Measurements from ENCODE around the gene PRKX. TPM values are rescaled to one million over a fixed set of nuclear protein-coding genes. Genes with fewer than 3 reads are reported as not detected.
"Not testable (repeated sequence)": the region's sequence is repeated elsewhere in the genome, so short reads cannot be mapped to it uniquely, and the experiment has no call there.

Gene PRKX
- total RNA-seq, 1 donor from 2014 or later, result 58.8 TPM

GRCh38 chrX:3648084-3648483 lies 65.4 kb downstream of the PRKX start:
- H3K27ac Mint-ChIP-seq, result no peak overlapping the region

GRCh38 chrX:3639858-3640631 lies 73.4 kb downstream of the PRKX start:
- Mint-ChIP-seq H3K9me3 (peaks cover 15% of the 10 kb centered on the region), H3K36me3 (peaks cover 35% of the 10 kb centered on the region), H3K27ac (peak overlapping the region; percentile 78)
- not testable (repeated sequence) for DNase-seq (ENCODE audit: low spot score in 2 of 2, unreplicated experiment in 2 of 2); H3K4me1 Mint-ChIP-seq; H3K27me3 Mint-ChIP-seq (ENCODE audit: low read depth); H3K4me3 Mint-ChIP-seq

More at GRCh38 chrX:3648084-3648483, 65.4 kb downstream of the PRKX start:
- Mint-ChIP-seq H3K9me3 (peaks cover 15% of the 10 kb centered on the region), H3K27me3 (ENCODE audit: low read depth) (no peaks in the 10 kb centered on the region), H3K4me1 (no peaks in the 10 kb centered on the region), H3K4me3 (no peak overlapping the region), H3K36me3 (peaks cover 43% of the 10 kb centered on the region)
- DNase-seq (ENCODE audit: low spot score in 2 of 2, unreplicated experiment in 2 of 2), result no peak
- no peak for TF ChIP-seq CTCF (IDR thresholded peaks at IDR 0.05; ENCODE audit: unreplicated experiment)

GRCh38 chrX:3639236-3639635 lies 74.2 kb downstream of the PRKX start:
- H3K9me3 Mint-ChIP-seq, result peaks cover 11% of the 10 kb centered on the region
- no peak overlapping the region for H3K4me3 Mint-ChIP-seq
- no peaks in the 10 kb centered on the region for H3K27me3 Mint-ChIP-seq (ENCODE audit: low read depth)
- no peak overlapping the region for H3K27ac Mint-ChIP-seq
- H3K4me1 Mint-ChIP-seq, result no peaks in the 10 kb centered on the region
- peaks cover 27% of the 10 kb centered on the region for H3K36me3 Mint-ChIP-seq
- DNase-seq (ENCODE audit: low spot score in 2 of 2, unreplicated experiment in 2 of 2), result no peak
- TF ChIP-seq CTCF (IDR thresholded peaks at IDR 0.05; ENCODE audit: unreplicated experiment), result no peak

GRCh38 chrX:3638280-3638873 lies 75.1 kb downstream of the PRKX start:
- TF ChIP-seq CTCF (IDR thresholded peaks at IDR 0.05; ENCODE audit: unreplicated experiment), result peak; percentile 78
- peak in 1 of 2 experiments; percentile 58 for DNase-seq (ENCODE audit: low spot score in 2 of 2, unreplicated experiment in 2 of 2)
- H3K36me3 Mint-ChIP-seq, result peaks cover 23% of the 10 kb centered on the region

GRCh38 chrX:3636803-3637202 lies 76.6 kb downstream of the PRKX start:
- Mint-ChIP-seq H3K27ac (no peak overlapping the region), H3K4me3 (no peak overlapping the region), H3K36me3 (peaks cover 28% of the 10 kb centered on the region), H3K27me3 (ENCODE audit: low read depth) (no peaks in the 10 kb centered on the region), H3K9me3 (peaks cover 2% of the 10 kb centered on the region), H3K4me1 (no peaks in the 10 kb centered on the region)
- no peak for DNase-seq (ENCODE audit: low spot score in 2 of 2, unreplicated experiment in 2 of 2)
- no peak for TF ChIP-seq CTCF (IDR thresholded peaks at IDR 0.05; ENCODE audit: unreplicated experiment)

More at GRCh38 chrX:3638280-3638873, 75.1 kb downstream of the PRKX start:
- Mint-ChIP-seq H3K9me3 (peaks cover 4% of the 10 kb centered on the region), H3K4me3 (no peak overlapping the region), H3K27me3 (ENCODE audit: low read depth) (no peaks in the 10 kb centered on the region), H3K27ac (no peak overlapping the region), H3K4me1 (no peaks in the 10 kb centered on the region)

- no peaks in the 10 kb centered on the region for H3K27me3 Mint-ChIP-seq (ENCODE audit: low read depth)
- H3K4me3 Mint-ChIP-seq, result no peak overlapping the region
- DNase-seq (ENCODE audit: low spot score in 2 of 2, unreplicated experiment in 2 of 2), result no peak
- TF ChIP-seq CTCF (IDR thresholded peaks at IDR 0.05; ENCODE audit: unreplicated experiment), result no peak
- H3K9me3 Mint-ChIP-seq, result peaks cover 22% of the 10 kb centered on the region
- H3K27ac Mint-ChIP-seq, result no peak overlapping the region
- H3K4me1 Mint-ChIP-seq, result no peaks in the 10 kb centered on the region
- peaks cover 62% of the 10 kb centered on the region for H3K36me3 Mint-ChIP-seq
Measured at GRCh38 chrX:3631196-3631595, 82.3 kb downstream of the PRKX start.
